Peyer's patch (tissue), 4 donors: ENCODE data around the gene PLEKHN1. TPM values are rescaled to one million over a fixed set of nuclear protein-coding genes. Genes with fewer than 3 reads are reported as not detected.
"Not testable (repeated sequence)": the region's sequence is repeated elsewhere in the genome, so short reads cannot be mapped to it uniquely, and the experiment has no call there.

Source experiments
- DNase-seq, 3 donors: peaks; one replicate each; pipeline ENCODE4 v3.0.0-alpha.2; 2017 to 2019
- H3K27ac ChIP-seq, 4 donors: fragments of 200-600 bp; sonication (generic); one replicate each; pipeline ENCODE4 v1.5.1; 2016 to 2019
- H3K27me3 ChIP-seq, 2 donors: fragments of 200-600 bp; sonication (generic); one replicate each; pipeline ENCODE4 v1.5.1; 2019
- H3K36me3 ChIP-seq, 3 donors: fragments of 200-600 bp; sonication (generic); one replicate each; pipeline ENCODE4 v1.5.1; 2016 to 2019
- H3K4me1 ChIP-seq, 4 donors: fragments of 200-600 bp; sonication (generic); one replicate each; pipeline ENCODE4 v1.5.1; 2016 to 2019
- H3K4me3 ChIP-seq, 4 donors: fragments of 200-600 bp; sonication (generic); 1 replicate in 3 of 4; 2 replicates in 1 of 4; pipeline ENCODE4 v1.5.1; 2016 to 2019; ENCODE audit warnings: mild to moderate bottlenecking in 1 of 4
- H3K9me3 ChIP-seq, 4 donors: fragments of 200-600 bp; sonication (generic); one replicate each; pipeline ENCODE4 v1.5.1; 2016 to 2019; ENCODE audit warnings: mild to moderate bottlenecking in 1 of 4
- POLR2A ChIP-seq, 2 donors: fragments of 450-650 bp; IDR thresholded peaks; one replicate each; pipeline ENCODE4 v1.5.1; 2017; ENCODE audit warnings: antibody characterized with exemption in 2 of 2, mild to moderate bottlenecking in 2 of 2, moderate library complexity in 2 of 2
- total RNA-seq, 4 donors: library from RNA; depleted of rRNA; stranded (reverse); fragments of >200 nt; gene quantifications; one replicate each; pipeline ENCODE4 v1.1.0, GENCODE V29; 2016
- TF ChIP-seq, protein P1 (sequence below), 6 experiments: fragments of 450-650 bp in 4 of 6; fragments of 200-600 bp in 2 of 6; sonication (generic) in 1 of 6; IDR thresholded peaks; one replicate each; pipeline ENCODE4 v1.5.1; 2017 to 2019; ENCODE audit warnings: antibody characterized with exemption in 6 of 6, mild to moderate bottlenecking in 3 of 6, moderate library complexity in 1 of 6

PLEKHN1 gene
- total RNA-seq, 4 donors from 2014 or later: 0.40 to 0.83 (median 0.47) TPM; not detected in 1

DNA sequence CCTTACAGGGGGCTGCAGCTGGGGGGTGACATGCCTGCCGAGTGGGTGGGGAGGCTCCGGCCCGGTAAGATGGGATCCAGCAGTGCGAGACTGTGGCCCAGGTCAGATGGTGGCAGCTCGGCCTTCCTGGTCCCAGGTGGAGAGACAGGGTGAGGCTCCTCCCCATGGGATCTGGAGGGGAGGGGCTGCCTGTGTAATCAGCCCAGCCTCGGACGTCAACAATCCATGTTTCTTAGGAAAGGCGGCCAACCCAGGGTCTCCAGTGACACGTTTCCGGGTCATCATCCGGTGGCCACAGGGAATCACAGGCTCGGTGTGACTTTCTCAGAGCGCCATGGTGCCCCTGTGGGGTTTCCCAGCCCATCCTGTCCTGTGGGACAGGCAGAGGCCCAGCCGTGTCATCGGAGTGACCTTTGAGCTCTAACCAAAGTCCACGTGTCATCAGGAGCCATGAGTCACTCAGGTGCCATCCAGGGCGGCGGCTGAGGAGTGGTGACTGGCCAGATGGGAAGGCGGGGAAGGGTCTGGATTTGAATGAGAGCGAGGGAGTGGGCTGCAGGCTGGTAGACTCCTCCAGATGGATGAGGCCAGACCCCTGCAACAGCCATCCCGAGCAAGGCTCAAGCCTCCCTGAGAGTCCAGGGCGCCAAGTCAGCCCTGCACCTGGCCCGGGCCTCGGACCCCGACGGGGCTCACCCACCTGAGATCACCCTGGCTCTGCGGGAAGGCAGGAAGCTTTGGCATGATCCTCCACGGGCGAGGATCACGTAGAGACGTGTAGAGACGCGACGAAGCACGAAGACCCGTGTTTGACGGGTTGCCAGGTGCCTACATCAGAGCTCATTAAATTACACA lies 40.2 kb downstream of the PLEKHN1 start:
- peaks cover 3 to 36% (median 10%) of the 10 kb centered on the region in 4 donors for H3K4me1 ChIP-seq
- DNase-seq: peak in 2 of 3 donors; percentile 90 to 91
- H3K27me3 ChIP-seq: no peaks in the 10 kb centered on the region
- H3K27ac ChIP-seq: peak overlapping the region in 3 of 4 donors; percentile 63 to 96 (median 88)
- TF ChIP-seq, protein P1, sequence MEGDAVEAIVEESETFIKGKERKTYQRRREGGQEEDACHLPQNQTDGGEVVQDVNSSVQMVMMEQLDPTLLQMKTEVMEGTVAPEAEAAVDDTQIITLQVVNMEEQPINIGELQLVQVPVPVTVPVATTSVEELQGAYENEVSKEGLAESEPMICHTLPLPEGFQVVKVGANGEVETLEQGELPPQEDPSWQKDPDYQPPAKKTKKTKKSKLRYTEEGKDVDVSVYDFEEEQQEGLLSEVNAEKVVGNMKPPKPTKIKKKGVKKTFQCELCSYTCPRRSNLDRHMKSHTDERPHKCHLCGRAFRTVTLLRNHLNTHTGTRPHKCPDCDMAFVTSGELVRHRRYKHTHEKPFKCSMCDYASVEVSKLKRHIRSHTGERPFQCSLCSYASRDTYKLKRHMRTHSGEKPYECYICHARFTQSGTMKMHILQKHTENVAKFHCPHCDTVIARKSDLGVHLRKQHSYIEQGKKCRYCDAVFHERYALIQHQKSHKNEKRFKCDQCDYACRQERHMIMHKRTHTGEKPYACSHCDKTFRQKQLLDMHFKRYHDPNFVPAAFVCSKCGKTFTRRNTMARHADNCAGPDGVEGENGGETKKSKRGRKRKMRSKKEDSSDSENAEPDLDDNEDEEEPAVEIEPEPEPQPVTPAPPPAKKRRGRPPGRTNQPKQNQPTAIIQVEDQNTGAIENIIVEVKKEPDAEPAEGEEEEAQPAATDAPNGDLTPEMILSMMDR (IDR thresholded peaks at IDR 0.05): no peak
- peak; percentile 62 to 73 for TF ChIP-seq POLR2A (IDR thresholded peaks at IDR 0.05)
- H3K36me3 ChIP-seq: no peaks in the 10 kb centered on the region
- no peaks in the 10 kb centered on the region for H3K9me3 ChIP-seq
- H3K4me3 ChIP-seq: peak overlapping the region in 2 of 4 donors; percentile 48 to 51

DNA sequence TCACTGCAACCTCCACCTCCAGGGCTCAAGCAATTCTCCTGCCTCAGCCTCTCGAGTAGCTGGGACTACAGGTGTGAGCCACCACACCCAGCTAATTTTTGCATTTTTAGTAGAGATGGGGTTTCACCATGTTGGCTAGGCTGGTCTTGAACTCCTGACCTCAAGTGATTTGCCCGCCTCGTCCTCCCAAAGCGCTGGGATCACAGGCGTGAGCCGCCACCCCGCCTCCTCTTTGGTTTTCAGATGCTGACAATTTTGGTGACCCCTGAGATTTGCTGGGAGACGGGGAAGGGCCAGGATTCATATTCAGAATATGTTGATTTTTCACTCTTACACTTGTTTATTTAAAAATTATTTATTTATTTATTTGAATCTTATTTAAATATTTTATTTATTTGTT lies 43.8 kb downstream of the PLEKHN1 start:
- H3K4me1 ChIP-seq: peaks cover 0 to 36% (median 10%) of the 10 kb centered on the region in 4 donors
- H3K9me3 ChIP-seq, H3K4me3 ChIP-seq, DNase-seq, H3K27me3 ChIP-seq, H3K36me3 ChIP-seq, H3K27ac ChIP-seq: not testable (repeated sequence)

DNA sequence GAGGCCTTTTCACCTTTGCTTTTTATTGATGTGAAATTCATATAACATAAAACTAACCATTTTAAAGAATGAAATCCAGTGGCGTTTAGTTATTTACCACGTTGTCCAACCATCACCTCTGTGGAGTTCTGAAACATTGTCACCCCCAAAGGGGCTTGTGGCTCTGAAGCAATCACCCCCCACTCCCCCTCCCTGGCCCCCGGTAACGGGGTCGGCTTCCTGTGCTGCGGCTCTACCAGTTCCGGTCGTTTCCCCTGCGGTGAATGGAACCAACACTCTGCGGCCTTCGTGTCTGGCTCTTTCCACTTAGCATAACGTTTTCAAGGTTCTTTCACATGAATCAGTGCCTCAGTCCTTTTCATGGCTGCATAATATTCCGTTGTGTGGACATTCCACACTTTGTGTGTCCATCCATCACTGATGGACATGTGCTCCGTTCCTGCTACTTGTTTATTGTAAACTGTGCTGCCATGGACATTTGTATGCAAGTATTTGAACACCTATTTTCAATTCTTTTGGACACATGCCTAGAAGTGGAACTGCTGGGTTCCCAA lies 45.2 kb downstream of the PLEKHN1 start:
- Histone ChIP-seq H3K4me3 (no peak overlapping the region), H3K27me3 (no peaks in the 10 kb centered on the region), H3K9me3 (no peaks in the 10 kb centered on the region), H3K36me3 (no peaks in the 10 kb centered on the region), H3K27ac (no peak overlapping the region), H3K4me1 (peaks cover 0 to 24% (median 6%) of the 10 kb centered on the region in 4 donors)
- no peak for DNase-seq
- TF ChIP-seq, protein P1 (IDR thresholded peaks at IDR 0.05): no peak
- no peak for TF ChIP-seq POLR2A (IDR thresholded peaks at IDR 0.05)

DNA sequence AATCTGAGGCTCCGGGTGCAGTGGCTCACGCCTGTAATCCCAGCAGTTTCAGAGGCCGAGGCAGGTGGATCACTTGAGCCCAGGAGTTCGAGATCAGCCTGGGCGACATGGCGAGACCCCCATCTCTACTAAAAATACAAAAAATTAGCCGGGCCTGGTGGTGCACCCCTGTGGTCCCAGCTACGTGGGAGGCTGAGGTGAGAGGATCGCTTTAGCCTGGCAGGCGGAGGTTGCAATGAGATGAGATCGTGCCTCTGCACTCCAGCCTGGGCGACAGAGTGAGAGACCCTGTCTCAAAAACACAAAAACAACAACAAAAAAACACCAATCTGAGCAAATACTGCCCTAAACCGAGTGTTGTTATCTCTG lies 46.4 kb downstream of the PLEKHN1 start:
- Histone ChIP-seq H3K4me3 (peak overlapping the region; percentile 52 to 63 (median 57)), H3K4me1 (peaks cover 0 to 16% (median 6%) of the 10 kb centered on the region in 4 donors), H3K27ac (peak overlapping the region; percentile 85 to 90 (median 88))
- not testable (repeated sequence) for H3K36me3 ChIP-seq, H3K27me3 ChIP-seq, H3K9me3 ChIP-seq, DNase-seq

DNA sequence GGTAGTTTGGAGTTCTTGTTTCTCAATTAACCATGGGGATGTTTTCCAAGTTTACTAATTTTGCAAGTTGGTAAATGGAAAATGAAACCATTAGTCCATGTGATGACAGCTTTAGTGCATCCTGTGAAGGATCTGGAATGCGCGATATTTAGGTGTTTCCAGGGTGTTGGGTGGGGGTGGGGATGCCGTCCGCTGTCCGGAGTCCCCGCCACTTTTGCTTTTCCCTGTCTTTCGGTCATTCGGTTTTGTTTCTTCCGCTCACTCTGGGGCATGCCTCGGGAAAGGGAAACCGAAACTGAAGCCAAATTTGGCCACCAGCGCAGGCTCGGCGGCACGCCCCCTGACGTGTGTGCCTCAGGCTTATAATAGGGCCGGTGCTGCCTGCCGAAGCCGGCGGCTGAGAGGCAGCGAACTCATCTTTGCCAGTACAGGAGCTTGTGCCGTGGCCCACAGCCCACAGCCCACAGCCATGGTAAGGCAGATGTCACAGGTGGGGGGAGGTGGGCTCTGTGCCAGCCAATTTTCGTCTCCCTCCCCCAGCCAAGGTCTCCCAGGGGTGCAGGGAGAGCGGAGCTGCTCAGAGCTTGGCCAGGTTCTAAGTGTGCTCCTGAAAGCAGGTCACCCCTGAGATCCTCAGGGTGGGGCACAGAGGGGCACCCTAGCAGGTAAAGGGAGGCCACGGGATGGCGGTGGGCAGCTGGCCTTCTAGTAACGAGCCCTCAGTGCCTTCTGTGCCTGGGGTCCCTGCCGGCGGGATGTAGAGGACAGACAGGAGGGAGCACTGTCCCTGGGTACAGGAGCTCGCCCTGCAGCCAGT lies 47.0 kb downstream of the PLEKHN1 start, which contains the start of gene ISG15:
Gene ISG15 (plus strand): TSS at position 393 of the 817 bp plus-strand sequence. CDS start 77 bp downstream, at position 470.
- Histone ChIP-seq H3K4me1 (peaks cover 0 to 16% (median 6%) of the 10 kb centered on the region in 4 donors), H3K27me3 (no peaks in the 10 kb centered on the region), H3K4me3 (peak within 1 kb of the TSS; percentile 52 to 63 (median 57)), H3K27ac (peak within 1 kb of the TSS; percentile 85 to 90 (median 88)), H3K36me3 (no peaks in the 10 kb centered on the region), H3K9me3 (no peaks in the 10 kb centered on the region)
- TF ChIP-seq, protein P1 (IDR thresholded peaks at IDR 0.05): no peak
- peak; percentile 71 to 83 for TF ChIP-seq POLR2A (IDR thresholded peaks at IDR 0.05)
- DNase-seq: peak; percentile 90 to 97 (median 94)

DNA sequence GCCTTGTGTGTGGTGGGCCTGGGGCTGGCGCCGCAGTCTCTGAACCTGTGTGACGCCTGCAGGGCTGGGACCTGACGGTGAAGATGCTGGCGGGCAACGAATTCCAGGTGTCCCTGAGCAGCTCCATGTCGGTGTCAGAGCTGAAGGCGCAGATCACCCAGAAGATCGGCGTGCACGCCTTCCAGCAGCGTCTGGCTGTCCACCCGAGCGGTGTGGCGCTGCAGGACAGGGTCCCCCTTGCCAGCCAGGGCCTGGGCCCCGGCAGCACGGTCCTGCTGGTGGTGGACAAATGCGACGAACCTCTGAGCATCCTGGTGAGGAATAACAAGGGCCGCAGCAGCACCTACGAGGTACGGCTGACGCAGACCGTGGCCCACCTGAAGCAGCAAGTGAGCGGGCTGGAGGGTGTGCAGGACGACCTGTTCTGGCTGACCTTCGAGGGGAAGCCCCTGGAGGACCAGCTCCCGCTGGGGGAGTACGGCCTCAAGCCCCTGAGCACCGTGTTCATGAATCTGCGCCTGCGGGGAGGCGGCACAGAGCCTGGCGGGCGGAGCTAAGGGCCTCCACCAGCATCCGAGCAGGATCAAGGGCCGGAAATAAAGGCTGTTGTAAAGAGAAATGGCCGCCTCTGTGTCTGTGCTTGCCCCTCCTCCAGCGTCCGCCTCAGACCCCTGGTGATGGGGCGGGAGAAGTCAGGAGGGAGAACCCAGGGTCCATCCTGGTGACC lies 47.8 kb downstream of the PLEKHN1 start:
- no peaks in the 10 kb centered on the region for H3K36me3 ChIP-seq
- peak overlapping the region; percentile 52 to 63 (median 57) for H3K4me3 ChIP-seq
- no peaks in the 10 kb centered on the region for H3K9me3 ChIP-seq
- peaks cover 0 to 16% (median 8%) of the 10 kb centered on the region in 4 donors for H3K4me1 ChIP-seq
- TF ChIP-seq POLR2A (IDR thresholded peaks at IDR 0.05): no peak
- TF ChIP-seq, protein P1 (IDR thresholded peaks at IDR 0.05): no peak
- no peak for DNase-seq
- H3K27ac ChIP-seq: peak overlapping the region; percentile 85 to 90 (median 88)
- H3K27me3 ChIP-seq: no peaks in the 10 kb centered on the region
